Stimulated activated CD8-positive, alpha-beta memory T cell treated with anti-CD3 and anti-CD28 coated beads, Interleukin-15, amount 100 ng/mL, for 4 hours (primary cell): ENCODE measurements around the gene FAM209A.
"Not testable (repeated sequence)": the region's sequence is repeated elsewhere in the genome, so short reads cannot be mapped to it uniquely, and the experiment has no call there.

Experiments used
- DNase-seq, 2 donors: peaks; one replicate each; pipeline ENCODE4 v3.0.0-alpha.2; 2020; ENCODE audit warnings: low read depth in 2 of 2

FAM209A gene, protein sequence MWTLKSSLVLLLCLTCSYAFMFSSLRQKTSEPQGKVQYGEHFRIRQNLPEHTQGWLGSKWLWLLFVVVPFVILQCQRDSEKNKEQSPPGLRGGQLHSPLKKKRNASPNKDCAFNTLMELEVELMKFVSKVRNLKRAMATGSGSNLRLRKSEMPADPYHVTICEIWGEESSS

DNA sequence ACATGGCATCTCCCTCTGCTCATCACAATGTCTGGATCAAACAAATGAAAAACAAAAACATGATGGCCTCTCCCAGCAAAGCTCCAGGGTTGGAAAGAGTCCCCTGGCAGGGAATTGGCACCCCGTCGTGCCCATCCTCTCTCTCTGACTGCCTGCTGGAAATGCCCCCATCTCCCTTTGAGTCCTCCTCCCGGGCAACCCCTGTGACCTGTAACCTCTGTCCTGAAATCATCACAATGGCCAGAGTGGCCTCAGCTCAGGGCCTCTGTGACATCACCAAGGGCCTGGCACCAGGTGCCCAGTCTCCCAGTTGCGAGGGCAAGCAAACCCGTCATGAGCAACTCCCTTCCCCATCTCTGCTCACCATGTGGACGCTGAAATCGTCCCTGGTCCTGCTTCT lies at the start of gene FAM209A:
FAM209A (plus strand) TSS at position 301 of the 400 bp plus-strand sequence; CDS start at position 366, 65 bp downstream.
- not testable (repeated sequence) for DNase-seq

DNA sequence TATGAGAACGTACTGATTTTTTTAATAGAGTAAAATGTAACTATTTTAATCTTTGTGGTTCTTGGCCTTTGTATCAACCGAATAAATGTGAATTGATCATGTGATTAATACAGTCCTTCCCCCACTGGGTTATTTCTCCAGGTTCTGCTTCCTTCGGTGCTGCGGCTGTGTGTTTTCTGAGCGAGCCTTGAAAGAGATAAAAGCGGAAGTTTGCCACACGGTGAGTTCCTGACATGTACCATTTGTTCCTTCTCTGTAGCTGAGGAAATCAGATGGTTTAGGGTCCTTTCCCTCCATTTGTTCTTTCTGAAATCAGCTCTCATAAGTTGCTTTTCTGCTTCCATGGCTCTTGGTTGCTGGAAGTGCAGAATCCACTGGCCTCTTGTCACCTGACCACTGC lies 40.6 kb upstream of the FAM209A start:
- no peak for DNase-seq

DNA sequence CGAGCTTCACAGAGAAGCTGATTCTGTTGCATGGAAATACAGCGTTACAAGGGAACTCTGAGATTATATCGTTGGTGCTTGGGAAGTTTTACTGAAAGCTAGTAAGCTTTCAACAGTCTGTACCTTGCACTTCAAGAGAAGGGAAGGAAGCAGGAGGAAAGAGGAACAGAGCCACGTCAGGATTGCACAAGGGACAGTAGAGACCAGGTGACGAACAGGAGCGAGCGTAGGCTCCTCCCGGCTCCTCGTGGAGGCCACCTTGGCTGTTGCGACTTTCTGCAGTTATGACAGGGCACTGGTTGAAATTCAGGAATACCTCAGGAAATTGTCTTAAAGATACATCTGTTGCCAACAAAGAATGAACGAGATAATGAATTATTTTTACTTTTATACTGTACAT lies 37.3 kb upstream of the FAM209A start:
- no peak for DNase-seq

DNA sequence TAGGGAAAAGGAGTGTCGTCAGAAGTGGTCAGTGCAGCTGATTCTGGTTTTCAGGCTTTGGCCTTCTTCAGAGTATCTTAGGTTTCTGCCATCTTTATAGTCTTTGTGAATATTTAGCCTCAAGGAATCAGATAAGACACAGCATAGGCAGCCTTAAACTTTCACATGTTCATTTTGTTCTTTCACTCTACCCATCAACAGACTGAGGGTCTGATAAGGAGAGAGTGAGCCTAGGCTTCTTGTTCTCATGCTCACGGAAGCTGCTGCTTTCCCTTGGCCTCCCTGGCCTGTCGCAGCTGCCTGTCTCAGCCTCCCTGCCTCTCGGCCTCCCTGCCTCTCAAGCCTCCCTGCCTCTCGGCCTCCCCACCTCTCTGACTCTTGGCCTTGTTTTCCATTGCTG lies 36.0 kb upstream of the FAM209A start:
- DNase-seq: no peak

DNA sequence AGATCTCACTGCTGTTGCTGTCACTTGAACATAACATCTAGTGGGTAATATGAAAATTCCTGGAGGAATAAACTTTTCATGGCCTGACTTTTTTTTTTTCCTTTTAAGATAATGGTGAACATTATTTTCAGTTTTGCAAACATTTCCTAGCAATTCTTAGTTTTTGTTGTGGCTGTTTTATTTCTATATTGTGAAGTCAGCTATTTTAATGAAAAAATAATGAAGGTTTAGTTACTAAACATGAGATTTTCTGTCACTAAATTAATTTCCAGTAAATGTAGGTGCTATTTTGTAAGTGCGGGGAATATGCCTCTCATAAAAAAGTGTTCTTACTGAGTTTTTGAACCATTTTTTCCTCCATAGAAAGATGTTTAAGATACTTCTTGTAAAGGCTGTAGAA lies 23.4 kb upstream of the FAM209A start:
- DNase-seq: no peak

DNA sequence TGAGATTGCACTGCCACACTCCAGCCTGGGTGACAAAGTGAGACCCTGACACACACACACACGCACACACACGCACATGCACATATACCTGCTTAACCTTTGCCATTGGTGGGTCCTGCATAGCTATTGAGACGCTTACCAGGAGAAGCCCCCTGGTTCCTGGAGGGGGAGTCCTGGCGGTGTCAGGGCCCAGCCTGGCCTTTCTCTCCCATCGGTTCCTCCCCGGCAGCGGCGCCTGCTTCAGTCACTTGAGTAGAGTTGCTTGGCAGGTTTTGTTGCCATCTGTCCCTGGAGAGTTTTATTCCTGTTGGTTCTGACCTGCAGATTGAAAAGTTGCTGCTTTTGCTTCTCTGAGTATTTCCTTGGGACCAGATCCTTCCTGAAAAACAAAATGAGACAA lies 20.6 kb upstream of the FAM209A start:
- no peak for DNase-seq

DNA sequence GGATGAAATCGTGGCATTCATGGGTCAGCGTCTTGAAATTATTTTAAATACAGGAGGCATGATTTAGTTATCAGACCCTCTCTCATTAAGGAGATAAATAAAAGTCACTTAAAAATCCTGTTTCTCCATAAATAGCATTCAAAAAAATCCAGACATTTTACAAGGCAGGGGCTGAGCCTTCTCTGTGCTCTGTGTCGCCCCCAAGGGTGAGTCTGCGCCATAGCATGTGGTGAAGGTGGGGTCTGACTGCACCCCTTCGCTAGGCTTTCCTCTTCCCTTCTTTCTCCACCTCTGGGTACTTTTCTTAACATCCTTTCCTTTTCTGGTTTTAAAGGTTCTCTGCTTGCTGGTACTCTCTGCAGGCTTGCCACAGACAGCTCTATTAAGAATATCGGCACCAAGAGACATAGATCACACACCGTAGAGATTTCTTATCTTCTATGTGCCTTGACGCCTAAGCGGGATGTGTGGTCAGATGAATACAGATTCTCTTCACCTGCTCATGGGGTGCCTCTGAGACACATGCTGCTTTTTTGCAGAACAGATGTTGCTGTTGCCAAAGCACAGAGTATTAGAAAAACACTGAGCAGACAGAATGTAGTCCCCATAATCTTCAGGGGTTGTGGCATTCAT lies 20.1 kb upstream of the FAM209A start:
- no peak for DNase-seq

DNA sequence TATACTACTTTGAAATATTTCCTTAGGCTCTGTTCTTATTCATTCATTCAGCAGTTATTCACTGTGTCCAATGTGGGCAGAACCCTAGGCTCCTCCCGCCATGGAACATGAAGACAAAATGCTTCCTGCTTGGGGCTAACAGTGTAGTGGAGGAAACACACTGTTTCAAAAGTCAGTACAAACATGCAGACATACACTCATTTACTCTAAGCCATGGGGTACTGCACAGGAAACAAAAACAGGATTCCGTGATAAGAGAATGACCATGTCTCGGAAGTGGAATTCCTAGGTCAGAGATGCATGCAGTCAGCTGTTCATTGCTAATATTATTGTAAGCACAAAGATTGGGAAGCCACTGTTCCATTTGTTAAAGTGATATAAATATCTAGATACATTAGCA lies 18.4 kb upstream of the FAM209A start:
- no peak for DNase-seq

DNA sequence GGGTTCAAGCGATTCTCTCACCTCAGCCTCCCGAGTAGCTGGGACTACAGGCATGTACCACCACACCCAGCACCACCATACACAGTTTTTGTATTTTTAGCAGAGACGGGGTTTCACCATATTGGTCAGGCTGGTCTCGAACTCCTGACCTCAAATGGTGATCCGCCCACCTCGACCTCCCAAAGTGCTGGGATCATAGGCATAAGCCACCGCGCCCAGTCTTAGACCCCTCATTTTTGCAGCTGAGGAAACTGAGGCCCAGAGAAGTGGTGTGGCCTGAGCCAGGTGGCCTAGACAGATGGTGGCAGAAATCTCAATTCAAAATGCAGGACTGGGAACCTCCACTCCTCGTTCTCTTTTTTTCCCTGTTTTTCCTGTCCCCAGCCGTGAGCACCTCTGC lies 12.6 kb upstream of the FAM209A start:
- DNase-seq: no peak

DNA sequence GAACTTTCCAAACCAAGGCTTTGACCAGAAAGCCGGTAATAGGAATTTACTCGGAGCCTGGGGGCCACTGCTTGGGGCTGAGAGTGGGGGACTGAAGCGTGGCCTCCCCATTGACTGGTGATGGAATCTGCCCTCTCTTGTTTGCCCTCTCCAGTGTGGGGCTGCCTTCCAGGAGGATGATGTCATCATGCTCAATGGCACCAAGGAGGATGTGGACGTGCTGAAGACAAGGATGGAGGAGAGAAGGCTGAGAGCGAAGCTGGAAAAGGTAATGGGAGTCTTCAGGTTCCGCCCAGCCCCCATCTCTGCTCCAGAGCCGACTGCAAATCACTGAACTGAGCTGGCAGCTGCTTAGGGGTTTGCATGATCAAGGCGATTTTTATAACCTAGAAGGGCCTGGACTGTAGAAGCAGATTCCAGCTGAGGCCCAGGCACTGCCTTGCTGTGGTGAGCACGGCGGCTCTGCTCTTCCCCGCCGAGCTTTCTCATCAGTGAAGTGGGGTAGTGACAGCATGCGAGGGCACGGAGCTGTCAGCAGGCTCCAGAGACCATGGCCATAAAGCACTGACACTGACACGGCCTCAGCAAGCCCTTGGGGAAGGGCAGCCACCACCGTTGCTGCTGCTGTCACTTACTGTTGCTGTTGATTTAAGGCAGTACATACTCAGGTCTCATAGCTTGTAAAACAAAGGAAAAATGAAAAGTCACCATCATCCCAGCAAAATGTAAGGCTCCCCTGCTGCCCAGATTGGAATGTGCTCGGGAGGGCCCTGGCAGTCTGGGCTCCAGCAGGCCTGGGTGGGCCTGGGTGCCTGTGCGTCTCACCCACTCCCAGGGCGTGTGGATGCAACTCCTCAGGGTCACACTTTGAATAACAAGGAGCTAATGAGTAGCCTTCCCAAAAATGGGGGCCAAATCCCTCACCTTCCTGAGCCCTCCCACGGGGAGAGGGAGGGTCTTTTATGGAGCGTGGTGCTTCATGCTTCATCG lies 11.1 kb upstream of the FAM209A start:
- no peak for DNase-seq

DNA sequence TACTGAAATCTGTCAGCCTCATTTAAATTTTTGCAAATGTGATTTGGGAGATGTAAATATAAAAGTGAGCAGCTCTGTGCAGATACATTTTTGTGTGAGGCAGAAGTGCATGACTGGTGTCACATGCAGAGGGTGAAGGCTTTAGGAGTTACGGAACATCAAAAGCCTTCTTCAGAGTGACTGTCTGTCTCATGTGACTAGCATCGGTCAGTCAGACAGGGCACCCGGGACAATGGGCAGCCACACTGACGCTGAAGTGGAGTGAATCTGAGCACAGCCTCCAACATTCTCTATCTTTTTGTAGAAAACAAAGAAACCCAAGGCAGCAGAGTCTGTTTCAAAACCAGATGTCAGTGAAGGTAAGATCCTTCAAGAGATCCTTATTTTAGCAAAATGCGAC lies 7.9 kb upstream of the FAM209A start:
- no peak for DNase-seq

DNA sequence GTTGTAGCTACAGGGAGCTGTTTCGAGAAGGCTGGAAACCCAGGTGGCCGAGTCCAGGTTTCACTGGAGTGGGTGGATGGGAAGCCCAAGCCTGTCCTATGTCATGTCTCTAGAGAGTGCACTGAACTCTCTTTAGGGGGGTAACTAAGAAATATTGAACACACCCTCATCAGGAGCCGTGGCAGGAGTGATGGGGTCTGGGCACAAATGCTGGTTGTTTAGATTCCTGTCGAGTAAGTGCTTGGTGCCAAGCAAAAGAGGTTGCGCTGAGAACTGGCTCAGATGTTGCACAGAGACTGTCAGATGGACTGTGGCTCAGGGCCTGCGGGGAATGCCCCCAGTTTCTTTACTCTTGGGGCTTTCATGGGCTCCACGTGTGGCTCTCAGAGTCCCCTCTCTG lies 7.3 kb upstream of the FAM209A start:
- no peak for DNase-seq

DNA sequence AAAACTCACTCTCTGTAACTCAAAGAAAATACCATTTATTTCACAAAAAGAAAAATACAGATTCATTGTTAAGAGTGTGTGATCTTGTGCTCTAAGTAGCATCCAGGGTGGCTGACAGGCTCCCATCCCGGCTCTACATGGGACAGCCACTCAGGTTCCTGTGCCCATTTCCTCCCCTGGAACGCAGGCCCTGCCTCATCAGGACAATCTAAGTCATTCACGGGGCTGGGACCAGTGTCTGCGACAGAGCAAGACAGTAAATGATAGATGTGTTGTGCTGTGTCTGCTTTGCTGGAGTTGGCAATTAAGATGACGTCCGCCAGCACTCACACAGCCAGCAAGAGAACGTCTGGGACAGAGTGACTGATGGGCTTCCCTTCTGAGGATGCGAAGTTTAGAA lies 6.9 kb upstream of the FAM209A start:
- no peak for DNase-seq

DNA sequence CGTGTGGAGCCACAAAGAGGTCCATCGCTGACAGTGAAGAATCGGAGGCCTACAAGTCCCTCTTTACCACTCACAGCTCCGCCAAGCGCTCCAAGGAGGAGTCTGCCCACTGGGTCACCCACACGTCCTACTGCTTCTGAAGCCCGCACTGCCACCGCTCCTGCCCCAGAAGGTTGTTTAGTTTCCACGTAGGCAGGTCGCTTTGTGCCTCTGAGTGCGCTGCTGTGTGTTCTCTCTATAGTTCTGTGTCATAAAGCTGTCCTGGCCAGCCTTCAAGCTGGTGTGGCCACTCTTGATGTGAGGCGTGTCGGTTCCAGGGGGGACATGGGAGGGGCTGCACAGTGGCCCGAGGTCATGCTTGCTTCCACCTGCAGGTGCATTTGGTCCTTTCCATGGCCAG lies 6.4 kb upstream of the FAM209A start:
- DNase-seq: no peak

DNA sequence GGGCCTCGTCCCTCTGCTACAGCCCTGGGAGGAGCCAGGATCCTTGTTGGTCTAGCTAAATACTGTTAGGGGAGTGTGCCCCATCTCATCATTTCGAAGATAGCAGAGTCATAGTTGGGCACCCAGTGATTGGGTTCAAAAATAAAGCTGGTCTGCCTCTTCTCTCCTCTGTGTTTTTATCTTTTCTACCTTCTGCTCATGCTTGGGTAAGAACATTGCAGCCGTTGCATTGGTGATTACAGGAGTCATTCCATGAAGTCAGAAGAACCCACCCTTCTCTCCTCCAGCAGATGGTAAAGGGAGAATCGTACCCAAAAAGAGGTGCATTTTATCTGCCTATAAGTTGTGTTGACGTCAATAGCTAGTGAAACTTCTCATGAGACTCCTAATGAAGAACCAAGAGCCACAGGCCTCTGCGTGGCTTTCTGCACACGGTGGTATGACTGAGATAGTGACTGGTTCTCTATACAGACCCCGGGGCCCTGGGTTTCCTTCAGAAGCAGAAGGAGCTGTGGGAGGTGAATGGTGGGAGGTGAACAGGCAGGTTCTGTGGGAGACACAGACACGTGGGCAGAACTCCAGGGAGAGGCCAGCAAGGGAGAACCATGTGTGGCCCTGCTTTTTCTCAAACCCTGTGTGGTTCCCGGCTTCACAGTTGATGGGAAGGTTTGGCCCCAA lies 5.7 kb upstream of the FAM209A start:
- no peak for DNase-seq

DNA sequence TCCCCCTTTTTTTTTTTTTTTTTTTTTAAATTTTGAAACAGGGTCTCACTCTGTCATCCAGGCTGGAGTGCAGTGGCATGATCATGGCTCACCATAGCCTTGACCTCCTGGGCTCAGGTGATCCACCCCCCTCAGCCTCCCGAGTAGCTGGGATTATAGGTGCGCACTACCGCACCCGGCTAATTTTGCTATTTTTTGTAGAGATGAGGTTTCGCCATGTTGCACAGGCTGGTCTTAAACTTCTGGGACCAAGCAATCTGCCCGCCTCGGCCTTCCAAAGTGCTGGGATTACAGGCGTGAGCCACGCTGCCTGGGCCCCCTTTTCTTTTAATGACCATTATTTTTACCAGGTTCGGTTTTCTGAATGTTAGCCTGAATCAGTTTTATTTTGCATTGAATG lies 5.0 kb upstream of the FAM209A start:
- DNase-seq: no peak

DNA sequence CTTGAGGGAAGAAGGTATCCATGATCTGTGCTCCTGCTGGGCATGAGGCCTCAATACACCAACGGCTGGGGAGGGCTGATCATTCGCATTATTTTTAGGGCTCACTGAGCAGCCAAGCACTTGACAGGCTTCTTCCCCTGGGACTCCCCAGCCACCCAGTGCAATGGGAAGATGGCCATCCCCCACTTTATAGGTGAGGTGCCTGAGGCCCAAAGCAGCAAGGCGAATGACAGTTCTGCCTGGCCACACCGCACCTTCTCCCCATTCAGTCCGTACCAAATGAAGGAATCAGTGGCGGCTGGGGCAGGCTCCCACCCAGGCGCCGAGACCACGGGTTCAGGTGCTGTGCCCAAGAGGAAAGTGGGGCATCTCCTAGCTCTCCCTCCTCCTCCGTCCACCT lies 4.4 kb upstream of the FAM209A start:
- DNase-seq: no peak

DNA sequence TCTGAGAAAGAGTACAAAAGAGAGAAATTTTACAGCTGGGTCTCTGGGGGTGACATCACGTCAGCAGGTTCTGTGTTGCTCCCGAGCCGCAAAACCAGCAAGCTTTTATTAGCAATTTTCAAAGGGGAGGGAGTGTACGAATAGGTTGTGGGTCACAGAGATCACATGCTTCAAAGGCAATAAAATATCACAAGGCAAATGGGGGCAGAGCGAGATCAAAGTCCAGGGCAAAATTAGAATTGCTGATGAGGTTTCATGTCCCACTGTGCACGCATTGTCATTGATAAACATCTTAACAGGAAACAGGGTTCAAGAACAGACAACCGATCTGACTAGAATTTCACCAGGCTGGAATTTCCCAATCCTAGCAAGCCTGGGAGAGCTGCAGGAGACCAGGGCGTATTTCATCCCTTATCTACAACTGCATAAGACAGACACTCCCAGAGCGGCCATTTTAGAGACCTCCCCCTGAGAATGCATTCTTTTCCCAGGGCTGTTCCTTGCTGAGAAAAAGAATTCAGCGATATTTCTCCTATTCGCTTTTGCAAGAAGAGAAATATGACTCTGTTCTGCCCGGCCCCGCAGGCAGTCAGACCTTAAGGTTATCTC lies 3.7 kb upstream of the FAM209A start:
- DNase-seq: not testable (repeated sequence)

DNA sequence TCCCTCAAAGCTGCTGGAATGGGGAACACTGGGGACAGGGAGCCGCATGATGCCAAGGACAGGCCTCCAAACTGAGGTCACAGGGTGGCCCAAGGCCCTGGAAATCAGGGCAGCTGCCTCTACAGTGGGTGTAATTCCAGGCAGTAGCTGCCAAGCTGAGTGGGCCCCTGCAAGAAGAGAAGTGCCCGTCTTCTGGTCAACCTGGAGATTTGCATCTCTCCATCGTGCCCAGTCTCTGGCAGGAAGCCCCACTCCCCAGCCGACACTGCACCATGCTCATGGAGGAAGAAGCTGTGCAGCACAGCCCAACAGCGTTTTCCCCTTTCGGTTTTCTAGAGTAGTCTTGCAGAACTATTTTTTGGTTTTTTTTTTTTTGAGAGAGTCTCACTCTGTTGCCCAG lies 2.2 kb upstream of the FAM209A start:
- DNase-seq: no peak

DNA sequence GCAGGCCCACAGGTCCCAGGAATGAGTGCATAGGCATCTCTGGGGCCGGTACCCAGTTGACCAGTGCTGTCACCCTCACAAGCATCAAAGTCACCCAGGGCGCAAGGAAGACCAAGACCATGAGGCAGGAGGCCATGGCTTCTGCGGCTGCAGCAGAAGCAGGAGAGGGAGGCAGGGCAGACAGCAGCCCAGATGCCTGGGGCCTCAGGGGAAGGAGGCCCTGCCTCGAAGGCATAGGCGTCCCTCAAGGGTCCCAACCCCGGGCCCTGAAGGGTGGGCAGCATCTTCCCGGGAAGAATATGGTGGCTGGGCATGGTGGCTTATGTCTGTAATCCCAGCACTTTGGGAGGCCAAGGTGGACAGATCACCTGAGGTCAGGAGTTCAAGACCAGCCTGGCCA lies 3.0 kb downstream of the FAM209A start:
- DNase-seq: no peak

DNA sequence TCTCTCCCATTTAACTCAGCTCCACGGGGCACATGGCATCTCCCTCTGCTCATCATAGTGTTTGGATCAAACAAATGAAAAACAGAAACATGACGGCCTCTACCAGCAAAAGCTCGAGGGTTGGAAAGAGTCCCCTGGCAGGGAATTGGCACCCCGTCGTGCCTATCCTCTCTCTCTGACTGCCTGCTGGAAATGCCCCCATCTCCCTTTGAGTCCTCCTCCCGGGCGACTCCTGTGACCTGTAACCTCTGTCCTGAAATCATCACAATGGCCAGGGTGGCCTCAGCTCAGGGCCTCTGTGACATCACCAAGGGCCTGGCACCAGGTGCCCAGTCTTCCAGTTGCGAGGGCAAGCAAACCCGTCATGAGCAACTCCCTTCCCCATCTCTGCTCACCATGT lies 8.4 kb downstream of the FAM209A start, which contains the start of gene FAM209B:
FAM209B (plus strand) TSS at position 301 of the 400 bp plus-strand sequence; CDS start at position 397, 96 bp downstream.
- DNase-seq: not testable (repeated sequence)

DNA sequence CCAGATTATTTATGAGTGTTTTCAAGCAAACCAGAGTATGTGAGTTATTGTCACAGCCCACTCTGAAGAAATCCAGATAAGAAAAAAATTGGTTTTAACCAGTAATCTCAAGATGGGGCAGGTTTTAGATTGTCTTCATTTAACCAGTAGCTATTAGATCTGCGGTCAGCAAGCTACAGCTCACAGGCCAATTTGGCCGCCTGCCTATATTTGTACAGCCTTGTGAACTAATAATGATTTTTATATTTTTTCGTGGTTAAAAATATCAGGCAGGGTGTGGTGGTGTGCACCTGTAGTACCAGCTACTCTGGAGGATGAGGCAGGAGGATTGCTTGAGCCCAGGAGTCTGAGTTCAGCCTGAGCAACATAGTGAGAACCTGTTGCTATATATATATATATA lies 13.5 kb downstream of the FAM209A start:
- no peak for DNase-seq
